ENCODE measurements around the gene CSF1R.
"Not testable (repeated sequence)": the region's sequence is repeated elsewhere in the genome, so short reads cannot be mapped to it uniquely, and the experiment has no call there.

CSF1R gene

GRCh38 chr5:150103678-150104549, 17.6 kb upstream of the CSF1R start:
- no peak for DNase-seq (ENCODE audit: low read depth in 2 of 2)

DNA sequence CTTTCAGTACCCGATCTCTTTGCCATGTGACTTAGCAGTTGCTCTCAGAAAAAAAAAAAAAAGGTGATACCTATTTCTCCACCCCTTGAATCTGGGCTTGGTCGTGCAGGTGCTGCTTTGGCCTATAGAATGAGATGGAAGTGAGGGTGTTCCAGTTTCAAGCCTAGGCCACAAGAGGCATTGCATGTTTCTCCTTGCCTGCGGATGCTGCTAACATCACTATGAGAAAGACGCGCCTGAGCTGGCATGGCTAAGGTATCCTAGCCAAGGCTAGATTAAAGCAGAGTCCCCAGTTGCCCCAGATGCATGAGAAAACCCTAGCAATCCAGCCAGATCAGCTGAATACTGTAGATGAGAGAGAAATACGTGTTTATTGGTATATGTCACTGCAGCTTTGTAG, 14.7 kb upstream of the CSF1R start:
- no peak for DNase-seq (ENCODE audit: low read depth in 2 of 2)

DNA sequence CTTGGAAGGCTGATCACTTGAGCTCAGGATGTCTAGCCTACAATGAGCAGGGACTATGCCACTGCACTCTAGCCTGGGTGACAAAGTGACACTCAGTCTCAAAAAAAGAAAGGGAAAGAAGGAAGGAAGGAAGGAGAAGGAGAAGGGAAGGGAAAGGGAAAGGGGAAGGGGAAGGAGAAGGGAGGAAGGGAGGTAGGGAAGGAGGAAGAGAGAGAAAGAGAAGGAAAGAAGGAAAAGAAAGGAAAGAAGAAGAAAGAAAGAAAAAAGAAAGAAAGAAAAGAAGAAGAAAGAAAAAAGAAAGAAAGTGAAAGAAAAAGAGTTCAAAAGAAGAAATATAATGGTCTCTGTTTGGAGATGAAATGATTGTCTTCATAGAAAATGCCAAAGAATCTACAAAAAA, 10.8 kb upstream of the CSF1R start:
- no peak for DNase-seq (ENCODE audit: low read depth in 2 of 2)

DNA sequence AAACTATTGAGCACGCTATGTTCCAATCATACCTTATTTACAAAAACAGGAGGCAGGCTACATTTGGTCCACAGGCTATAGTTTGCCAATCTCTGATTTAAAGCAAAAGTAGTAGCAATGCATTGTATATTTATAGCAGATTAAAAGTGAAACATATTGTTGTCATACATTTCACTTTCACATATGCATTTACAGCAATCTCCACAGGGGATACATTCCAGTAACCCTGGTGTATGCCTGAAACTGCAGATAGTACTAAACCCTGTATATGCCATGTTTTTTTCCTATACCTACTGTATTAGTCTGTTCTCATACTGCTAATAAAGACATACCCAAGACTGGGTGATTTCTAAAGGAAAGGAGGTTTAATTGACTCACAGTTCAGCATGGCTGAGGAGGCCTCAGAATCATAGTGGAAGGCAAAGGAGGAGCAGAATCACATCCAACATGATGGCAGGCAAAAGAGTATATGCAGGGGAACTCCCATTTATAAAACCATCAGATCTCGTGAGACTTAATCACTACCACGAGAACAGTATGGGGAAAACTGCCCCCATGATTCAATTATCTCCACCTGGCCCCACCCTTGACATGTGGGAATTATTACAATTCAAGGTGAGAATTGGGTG, 5.9 kb upstream of the CSF1R start:
- DNase-seq (ENCODE audit: low read depth in 2 of 2), result no peak

GRCh38 chr5:150085191-150085912, 1.0 kb downstream of the CSF1R start:
- DNase-seq (ENCODE audit: low read depth in 2 of 2), result no peak

DNA sequence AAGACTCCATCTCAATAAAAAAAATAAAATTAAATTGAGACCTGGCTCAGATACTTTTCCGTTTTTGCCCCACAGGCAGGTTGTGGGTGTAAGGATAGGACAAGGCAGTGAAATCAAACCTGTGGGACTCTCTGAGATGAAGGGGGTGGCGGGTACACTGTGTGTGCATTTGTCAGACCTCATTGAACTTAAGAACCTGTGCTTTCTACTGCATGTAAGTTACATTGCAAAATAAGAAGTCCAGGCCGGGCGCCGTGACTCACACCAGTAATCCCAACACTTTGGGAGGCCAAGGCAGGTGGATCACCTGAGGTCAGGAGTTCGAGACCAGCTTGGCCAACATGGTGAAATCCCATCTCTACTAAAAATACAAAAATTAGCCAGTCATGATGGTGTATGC, 1.6 kb downstream of the CSF1R start:
- DNase-seq (ENCODE audit: low read depth in 2 of 2), result not testable (repeated sequence)

DNA sequence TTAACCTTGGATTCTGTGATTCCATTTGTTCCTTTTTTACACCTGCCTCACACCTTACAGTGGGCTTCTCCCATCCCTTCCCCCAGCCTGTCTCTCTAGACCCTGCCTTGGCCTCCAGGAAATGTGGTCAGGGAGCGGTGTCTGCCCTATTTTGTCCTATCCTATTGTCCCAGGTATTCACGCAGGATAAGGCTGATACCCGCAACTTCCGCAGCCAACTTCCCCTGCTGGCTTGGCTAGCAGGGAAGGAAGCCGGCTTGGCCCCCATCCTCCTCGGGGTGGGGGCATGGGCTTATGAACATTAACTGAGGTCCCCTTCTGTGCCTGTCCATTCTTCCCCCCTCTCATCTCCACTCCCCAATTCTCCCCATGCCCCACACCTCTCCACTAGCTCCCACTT, 3.5 kb downstream of the CSF1R start:
- DNase-seq (ENCODE audit: low read depth in 2 of 2), result no peak

DNA sequence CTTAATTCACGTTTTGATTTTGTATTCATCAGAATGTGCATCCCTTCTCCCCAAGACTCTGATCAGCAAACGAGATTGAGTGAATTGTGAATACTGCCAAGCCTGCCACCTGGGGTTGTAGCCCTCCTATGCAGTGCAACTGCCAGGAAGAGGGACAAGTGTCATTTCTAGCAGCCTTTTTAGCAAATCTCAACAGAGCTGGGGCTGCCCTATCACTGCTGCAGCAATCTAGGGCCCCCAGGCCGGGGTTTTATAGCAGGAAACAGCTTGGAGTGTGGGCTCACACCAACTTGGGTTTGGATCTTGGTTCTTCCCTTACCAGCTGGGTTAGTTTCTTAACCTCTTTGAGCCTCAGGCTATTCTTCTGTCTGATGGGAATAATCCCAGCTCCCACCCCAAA, 4.0 kb downstream of the CSF1R start:
- no peak for DNase-seq (ENCODE audit: low read depth in 2 of 2)

DNA sequence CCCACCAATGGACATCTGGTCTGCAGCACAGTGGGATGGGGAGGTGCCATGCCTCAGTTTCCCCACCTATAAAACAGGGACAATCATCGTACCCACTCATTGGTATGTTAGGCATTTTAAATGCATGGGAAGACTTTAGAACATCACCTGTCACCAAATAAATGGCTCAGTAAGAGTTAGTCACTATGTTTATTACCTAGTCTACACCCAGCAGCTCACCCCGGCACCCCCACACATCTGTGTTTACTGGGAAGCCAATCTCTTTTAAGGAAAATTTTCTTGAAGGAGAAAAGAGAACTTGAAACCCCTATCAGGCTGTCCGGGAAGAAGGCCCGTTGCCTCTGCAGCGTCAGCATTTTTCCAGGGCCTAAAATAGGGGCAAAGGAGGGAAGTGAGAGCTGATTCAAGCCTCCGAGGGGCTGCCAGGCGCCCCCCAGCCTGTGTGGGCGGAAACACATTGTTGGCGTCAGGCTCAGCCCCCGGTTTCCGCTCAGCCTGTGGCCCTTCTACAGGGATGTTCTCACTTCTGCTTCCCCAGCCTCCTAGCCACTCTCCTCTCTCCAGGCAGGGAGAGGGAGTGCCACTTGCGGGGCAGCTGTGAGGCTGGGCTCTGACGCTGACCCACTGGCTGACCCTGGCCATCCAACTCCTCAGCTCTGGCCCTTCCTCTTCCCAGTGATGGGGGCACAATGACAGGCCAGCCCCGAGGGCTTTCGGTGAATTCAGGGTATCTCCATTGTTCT, 4.6 kb downstream of the CSF1R start:
- peak in 1 of 2 donors; percentile 12 for DNase-seq (ENCODE audit: low read depth in 2 of 2)

DNA sequence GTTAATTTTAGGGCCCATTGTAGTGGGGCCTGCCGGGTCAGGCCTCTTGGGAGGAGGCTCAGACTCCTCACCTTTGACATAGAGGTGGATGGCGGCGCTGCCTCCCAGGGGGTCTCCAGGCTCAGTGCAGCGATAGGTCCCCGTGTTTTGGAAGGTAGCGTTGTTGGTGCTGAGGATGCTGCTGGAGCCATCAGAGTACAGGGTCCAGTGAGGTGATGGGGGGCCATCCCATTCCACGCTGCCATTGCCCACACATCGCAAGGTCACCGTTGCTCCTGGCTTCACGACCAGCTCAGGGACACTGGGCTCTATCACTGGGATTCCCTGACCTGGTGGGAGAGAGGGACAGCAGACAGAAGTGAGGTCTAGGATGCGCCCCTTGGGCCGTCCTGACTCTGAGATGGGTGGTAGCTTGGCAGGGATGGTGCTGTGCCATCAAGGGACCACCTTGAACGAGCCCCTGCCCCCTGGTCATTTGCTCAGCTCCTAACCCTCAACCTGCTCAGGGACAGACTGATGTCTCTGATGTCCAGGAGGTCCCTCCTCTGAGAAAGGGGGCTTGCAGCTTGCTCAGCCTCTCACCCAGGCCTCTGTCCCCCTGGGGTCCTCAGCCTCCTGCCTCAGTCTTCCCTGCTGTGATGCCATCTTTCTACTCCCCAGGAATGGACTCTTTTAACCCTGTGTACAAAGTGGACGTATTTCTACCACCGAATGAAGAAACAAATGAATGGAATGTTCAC, 5.5 kb downstream of the CSF1R start:
- no peak for DNase-seq (ENCODE audit: low read depth in 2 of 2)

DNA sequence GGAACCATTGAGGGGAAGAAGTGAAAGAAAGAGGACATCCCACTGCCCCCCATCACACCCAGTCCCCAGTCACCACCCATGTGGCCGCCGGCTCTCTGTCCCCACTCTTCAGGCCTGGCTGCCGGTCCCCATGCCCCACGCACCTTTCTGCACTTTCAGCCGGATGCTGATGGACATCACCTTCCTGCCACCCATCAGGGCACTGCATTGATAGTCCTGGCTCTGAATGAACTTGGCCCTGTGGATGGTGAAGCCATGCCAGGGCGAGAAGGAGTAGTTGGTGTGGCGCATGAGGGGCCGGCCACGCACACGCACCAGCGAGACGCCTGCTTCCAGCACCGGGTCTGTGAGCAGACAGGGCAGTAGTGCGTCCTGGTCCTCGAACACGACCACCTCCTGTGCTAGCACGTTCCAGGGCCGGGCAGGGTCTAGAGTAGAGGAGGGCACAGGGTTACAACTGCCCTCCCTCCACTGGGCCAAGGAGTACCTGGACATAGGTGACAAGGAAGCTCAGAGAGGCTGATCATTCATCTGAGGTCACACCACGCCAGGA, 6.4 kb downstream of the CSF1R start:
- DNase-seq (ENCODE audit: low read depth in 2 of 2), result no peak

DNA sequence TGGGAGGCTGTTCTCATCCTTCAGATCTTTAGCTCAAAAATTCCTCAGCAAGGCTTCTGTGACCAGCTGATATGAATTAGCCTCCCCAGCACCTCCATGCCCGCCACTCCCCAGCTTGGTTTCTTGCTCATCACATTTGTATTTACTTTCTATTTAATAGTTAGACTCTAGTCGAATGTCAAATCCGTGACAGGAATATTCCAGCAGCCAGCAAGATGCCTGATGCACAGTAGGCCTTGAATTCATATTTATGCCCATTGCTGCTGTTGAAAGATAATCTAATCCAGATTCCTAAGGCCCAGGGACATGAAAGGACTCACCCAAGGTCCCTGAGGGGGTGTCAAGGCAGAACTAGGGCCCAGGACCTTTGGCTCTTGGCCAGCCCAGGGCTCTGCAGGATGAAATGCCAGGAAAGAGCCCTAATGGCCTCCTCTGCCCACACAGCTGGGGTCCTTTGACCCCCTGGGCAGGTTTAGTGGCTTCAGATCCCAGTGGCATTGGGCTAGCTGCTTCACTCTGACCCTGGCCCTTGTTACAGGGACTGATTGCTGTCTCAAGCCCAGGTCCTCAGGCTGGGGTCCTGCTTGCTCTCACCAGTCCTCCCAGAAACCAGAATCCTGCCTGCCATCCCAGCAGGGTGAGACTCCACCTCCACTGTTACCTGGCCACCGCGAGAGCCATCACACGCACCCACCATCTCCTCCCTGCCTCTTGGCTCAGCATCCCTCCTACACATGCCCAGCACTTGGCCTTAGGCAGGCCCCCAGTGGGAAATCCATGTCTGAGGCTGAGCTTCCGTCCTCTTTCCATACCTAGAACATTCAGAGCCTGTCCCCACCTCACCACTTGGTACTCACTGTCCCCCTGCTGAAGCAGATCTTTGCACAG, 7.3 kb downstream of the CSF1R start:
- no peak for DNase-seq (ENCODE audit: low read depth in 2 of 2)

GRCh38 chr5:150077996-150078801, 8.2 kb downstream of the CSF1R start:
- no peak for DNase-seq (ENCODE audit: low read depth in 2 of 2)

GRCh38 chr5:150077060-150077459, 9.3 kb downstream of the CSF1R start:
- DNase-seq (ENCODE audit: low read depth in 2 of 2), result no peak

DNA sequence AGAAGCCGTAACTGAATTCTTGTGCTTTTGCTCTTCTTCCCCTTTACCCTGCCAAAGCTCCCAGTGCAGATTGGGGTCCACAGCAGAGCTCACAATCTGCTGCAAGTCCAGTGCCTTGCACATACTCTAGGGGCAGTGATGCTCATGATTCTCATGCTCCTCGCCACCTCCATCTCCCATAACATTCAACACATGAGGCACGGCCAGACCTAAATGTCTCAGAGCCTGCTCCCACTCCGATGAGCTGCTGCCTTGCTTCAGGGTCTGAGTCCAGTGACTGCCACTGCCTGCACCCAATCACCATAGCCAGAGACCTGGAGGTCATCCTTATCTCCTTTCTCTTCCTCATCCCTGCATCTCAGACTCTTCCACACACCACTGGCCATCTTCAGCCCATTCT, 10.5 kb downstream of the CSF1R start:
- DNase-seq (ENCODE audit: low read depth in 2 of 2), result no peak

DNA sequence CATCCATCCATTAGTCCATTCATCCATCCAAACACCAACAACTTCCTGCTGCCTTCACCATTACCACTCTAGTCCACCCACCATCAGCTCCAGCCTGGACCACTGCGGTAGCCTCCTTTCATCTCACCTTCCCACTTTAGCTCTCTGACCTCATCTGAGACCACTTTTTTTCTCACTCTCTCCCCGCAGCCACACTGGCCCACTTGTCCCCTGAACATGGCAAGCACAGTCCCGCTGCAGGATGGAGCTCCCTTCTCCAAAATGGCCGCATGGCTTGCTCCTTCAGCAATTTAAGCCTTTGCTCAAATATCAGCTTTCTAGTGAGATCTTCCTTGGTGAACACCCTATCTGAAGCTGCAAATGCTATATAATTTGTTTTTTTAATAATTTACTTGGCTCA, 11.1 kb downstream of the CSF1R start:
- DNase-seq (ENCODE audit: low read depth in 2 of 2), result no peak

DNA sequence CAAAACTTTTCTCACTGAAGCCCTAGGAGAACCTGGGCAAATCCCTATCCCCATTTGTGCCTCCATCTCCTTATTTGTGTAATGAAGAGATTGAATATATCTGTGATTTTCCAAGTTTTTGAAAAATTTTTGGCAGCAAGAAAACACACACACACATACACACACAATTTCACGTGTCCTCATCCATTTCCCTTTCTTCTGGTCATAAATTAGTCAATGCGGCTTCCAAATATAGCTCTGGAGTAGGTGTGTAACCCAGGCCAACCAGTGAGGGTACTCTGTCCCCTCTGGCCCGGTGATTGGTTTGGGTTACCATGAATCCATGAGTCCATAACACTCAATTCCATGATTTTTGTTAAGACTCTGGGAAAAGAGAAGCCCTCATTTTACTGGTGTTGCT, 12.7 kb downstream of the CSF1R start:
- no peak for DNase-seq (ENCODE audit: low read depth in 2 of 2)

DNA sequence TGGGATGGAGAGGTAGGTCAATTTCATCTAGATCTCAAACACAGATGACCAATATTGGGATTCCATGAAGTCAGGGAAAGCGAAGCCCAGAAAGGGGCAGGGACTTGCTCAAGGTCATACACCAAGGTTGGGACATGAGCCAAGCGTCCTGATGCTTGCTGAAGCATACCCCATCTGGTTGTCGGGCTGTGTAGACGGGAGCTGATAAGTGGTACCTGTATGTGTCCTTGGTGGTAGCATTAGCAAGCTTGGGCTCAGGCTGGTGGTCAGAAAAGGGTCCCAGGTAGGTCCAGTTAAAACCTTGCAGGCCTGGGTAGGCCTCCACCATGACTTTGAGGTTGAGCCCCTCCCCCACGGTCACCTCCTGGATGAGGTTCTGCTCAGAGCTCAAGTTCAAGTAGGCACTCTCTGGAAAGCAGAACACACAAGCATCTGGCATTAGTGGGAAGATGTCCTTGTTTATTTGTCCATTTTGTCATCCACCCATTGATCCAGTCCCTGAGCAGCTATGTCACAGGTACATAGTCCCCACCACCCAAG, 13.2 kb downstream of the CSF1R start:
- no peak for DNase-seq (ENCODE audit: low read depth in 2 of 2)

DNA sequence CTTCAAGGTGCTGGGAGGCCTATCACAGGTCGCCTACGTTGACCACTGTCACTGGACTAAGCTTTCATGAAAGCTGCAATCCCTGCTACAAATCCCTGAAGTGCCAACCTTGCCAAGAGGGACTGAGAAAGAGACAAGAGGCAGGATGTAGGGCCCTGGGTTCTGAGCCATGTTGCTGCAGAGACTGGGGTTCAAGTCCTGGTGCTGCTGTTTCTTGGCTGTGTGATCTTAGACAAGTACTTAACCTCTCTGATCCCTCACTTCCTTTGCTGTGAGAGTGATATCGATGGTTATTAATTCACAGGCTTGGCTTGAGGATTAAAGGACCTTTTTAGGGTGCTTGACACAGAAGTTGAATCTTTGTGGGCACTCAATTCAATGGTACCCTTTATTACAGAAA, 15.5 kb downstream of the CSF1R start:
- no peak for DNase-seq (ENCODE audit: low read depth in 2 of 2)
